ENCODE data around the gene KDM4B. TPM values are rescaled to one million over a fixed set of nuclear protein-coding genes. Genes with fewer than 3 reads are reported as not detected.

KDM4B gene
- total RNA-seq, 2 donors from 2014 or later, result 21.0 to 44.8 TPM

GRCh38 chr19:5031231-5032100 is 62.6 kb downstream of the KDM4B start:
- ATAC-seq (peak; percentile 85 to 88), DNase-seq (ENCODE audit: low spot score in 2 of 2) (peak; percentile 77 to 90)
- Mint-ChIP-seq H3K36me3 (no peaks in the 10 kb centered on the region), H3K9me3 (no peaks in the 10 kb centered on the region), H3K27ac (no peak overlapping the region)

- H3K36me3 Mint-ChIP-seq, result no peaks in the 10 kb centered on the region
- H3K27ac Mint-ChIP-seq, result no peak overlapping the region
- no peaks in the 10 kb centered on the region for H3K9me3 Mint-ChIP-seq
- DNase-seq (ENCODE audit: low spot score in 2 of 2) (no peak), ATAC-seq (no peak)
These were observed 63.4 kb downstream of the KDM4B start for GRCh38 chr19:5032101-5032967.

- H3K9me3 Mint-ChIP-seq, result no peaks in the 10 kb centered on the region
- H3K27ac Mint-ChIP-seq, result no peak overlapping the region
- DNase-seq (ENCODE audit: low spot score in 2 of 2), result no peak
- no peaks in the 10 kb centered on the region for H3K36me3 Mint-ChIP-seq
- ATAC-seq, result no peak
These were observed 66.3 kb downstream of the KDM4B start for GRCh38 chr19:5035105-5035761.

- no peak for DNase-seq (ENCODE audit: low spot score in 2 of 2)
- no peaks in the 10 kb centered on the region for H3K9me3 Mint-ChIP-seq
- ATAC-seq, result no peak
- H3K27ac Mint-ChIP-seq, result no peak overlapping the region
- no peaks in the 10 kb centered on the region for H3K36me3 Mint-ChIP-seq
These were observed 67.1 kb downstream of the KDM4B start for GRCh38 chr19:5035793-5036697.

GRCh38 chr19:5036698-5037563 is 68.0 kb downstream of the KDM4B start:
- no peak for ATAC-seq
- Mint-ChIP-seq H3K9me3 (no peaks in the 10 kb centered on the region), H3K27ac (peak overlapping the region in 1 of 2 donors; percentile 72), H3K36me3 (no peaks in the 10 kb centered on the region)
- no peak for DNase-seq (ENCODE audit: low spot score in 2 of 2)

GRCh38 chr19:5037936-5038335 is 69.0 kb downstream of the KDM4B start:
- ATAC-seq (no peak), DNase-seq (ENCODE audit: low spot score in 2 of 2) (no peak)
- H3K36me3 Mint-ChIP-seq, result no peaks in the 10 kb centered on the region
- no peaks in the 10 kb centered on the region for H3K9me3 Mint-ChIP-seq
- H3K27ac Mint-ChIP-seq, result no peak overlapping the region

- Mint-ChIP-seq H3K36me3 (no peaks in the 10 kb centered on the region), H3K27ac (peak overlapping the region in 1 of 2 donors; percentile 22), H3K9me3 (no peaks in the 10 kb centered on the region)
- no peak for ATAC-seq
- DNase-seq (ENCODE audit: low spot score in 2 of 2), result no peak
These were observed 69.8 kb downstream of the KDM4B start for GRCh38 chr19:5038631-5039271.

- ATAC-seq (peak in 1 of 2 donors; percentile 9), DNase-seq (ENCODE audit: low spot score in 2 of 2) (no peak)
- Mint-ChIP-seq H3K27ac (peak overlapping the region in 1 of 2 donors; percentile 46), H3K36me3 (no peaks in the 10 kb centered on the region), H3K9me3 (no peaks in the 10 kb centered on the region)
These were observed 71.0 kb downstream of the KDM4B start for GRCh38 chr19:5039642-5040543.

- H3K9me3 Mint-ChIP-seq, result no peaks in the 10 kb centered on the region
- peak in 1 of 2 donors; percentile 21 for ATAC-seq
- no peaks in the 10 kb centered on the region for H3K36me3 Mint-ChIP-seq
- DNase-seq (ENCODE audit: low spot score in 2 of 2), result no peak
- H3K27ac Mint-ChIP-seq, result peak overlapping the region in 1 of 2 donors; percentile 46
These were observed 71.7 kb downstream of the KDM4B start for GRCh38 chr19:5040544-5041167.

- H3K27ac Mint-ChIP-seq, result no peak overlapping the region
These were observed 72.4 kb downstream of the KDM4B start for GRCh38 chr19:5041168-5041912.

GRCh38 chr19:5041913-5042187 is 72.9 kb downstream of the KDM4B start:
- Mint-ChIP-seq H3K9me3 (no peaks in the 10 kb centered on the region), H3K36me3 (no peaks in the 10 kb centered on the region), H3K27ac (no peak overlapping the region)
- ATAC-seq, result no peak
- DNase-seq (ENCODE audit: low spot score in 2 of 2), result no peak

More at GRCh38 chr19:5041168-5041912, 72.4 kb downstream of the KDM4B start:
- Mint-ChIP-seq H3K9me3 (no peaks in the 10 kb centered on the region), H3K36me3 (no peaks in the 10 kb centered on the region)
- no peak for DNase-seq (ENCODE audit: low spot score in 2 of 2)
- no peak for ATAC-seq

- DNase-seq (ENCODE audit: low spot score in 2 of 2) (no peak), ATAC-seq (no peak)
- no peaks in the 10 kb centered on the region for H3K36me3 Mint-ChIP-seq
- H3K9me3 Mint-ChIP-seq, result no peaks in the 10 kb centered on the region
- no peak overlapping the region for H3K27ac Mint-ChIP-seq
These were observed 73.6 kb downstream of the KDM4B start for GRCh38 chr19:5042556-5042955.

- no peak for DNase-seq (ENCODE audit: low spot score in 2 of 2)
- no peak for ATAC-seq
- peak overlapping the region in 1 of 2 donors; percentile 44 for H3K27ac Mint-ChIP-seq
- no peaks in the 10 kb centered on the region for H3K36me3 Mint-ChIP-seq
- no peaks in the 10 kb centered on the region for H3K9me3 Mint-ChIP-seq
These were observed 76.1 kb downstream of the KDM4B start for GRCh38 chr19:5045029-5045428.
